HG02642 (cell line): ENCODE results near the gene HIVEP3.

Source experiments
- ATAC-seq: cut with Tn5 transposase; IDR thresholded peaks from one replicate; pipeline ENCODE4 v1.9.1; 2021; ENCODE audit warnings: mild to moderate bottlenecking; ENCODE audit not compliant: unreplicated experiment, poor library complexity

HIVEP3 gene

GRCh38 chr1:41474490-41475271 is 444.0 kb downstream of the HIVEP3 start:
- no peak for ATAC-seq

GRCh38 chr1:41473738-41474362 is 444.9 kb downstream of the HIVEP3 start:
- ATAC-seq, result no peak

- ATAC-seq, result no peak
Measured at GRCh38 chr1:41471658-41472057, 447.1 kb downstream of the HIVEP3 start.

- no peak for ATAC-seq
Measured at GRCh38 chr1:41469706-41470105, 449.0 kb downstream of the HIVEP3 start.

GRCh38 chr1:41468122-41468762 is 450.5 kb downstream of the HIVEP3 start:
- no peak for ATAC-seq

- ATAC-seq, result no peak
Measured at GRCh38 chr1:41467673-41468072, 451.0 kb downstream of the HIVEP3 start.

GRCh38 chr1:41466146-41466545 is 452.6 kb downstream of the HIVEP3 start:
- no peak for ATAC-seq

GRCh38 chr1:41465741-41466140 is 453.0 kb downstream of the HIVEP3 start:
- ATAC-seq, result no peak

- no peak for ATAC-seq
Measured at GRCh38 chr1:41464885-41465284, 453.8 kb downstream of the HIVEP3 start.

GRCh38 chr1:41463516-41463915 is 455.2 kb downstream of the HIVEP3 start:
- no peak for ATAC-seq

- no peak for ATAC-seq
Measured at GRCh38 chr1:41462680-41463004, 456.1 kb downstream of the HIVEP3 start.

GRCh38 chr1:41461790-41462679 is 456.7 kb downstream of the HIVEP3 start:
- no peak for ATAC-seq

GRCh38 chr1:41456847-41457540 is 461.7 kb downstream of the HIVEP3 start:
- no peak for ATAC-seq
